Liver (tissue), 9 donors: ENCODE results near the gene RAB3C. TPM values are rescaled to one million over a fixed set of nuclear protein-coding genes. Genes with fewer than 3 reads are reported as not detected.

ENCODE experiments used
- DNase-seq: peaks from one replicate; pipeline ENCODE4 v3.0.0-alpha.2; 2017; ENCODE audit warnings: low spot score
- H3K27ac ChIP-seq, 2 donors: one replicate each; pipeline ENCODE4 v1.7.0; 2013; ENCODE audit warnings: inconsistent platforms in 2 of 2, low read length in 2 of 2, control low read depth in 1 of 2, low read depth in 1 of 2, mild to moderate bottlenecking in 1 of 2
- H3K27me3 ChIP-seq, 4 donors: one replicate each; pipeline versions ENCODE4 v1.6.1 to v1.7.0; 2013; ENCODE audit warnings: low read length in 3 of 4, inconsistent platforms in 1 of 4, mild to moderate bottlenecking in 1 of 4, moderate library complexity in 1 of 4; ENCODE audit not compliant: control insufficient read depth in 4 of 4, insufficient read depth in 4 of 4
- H3K36me3 ChIP-seq, 4 donors: one replicate each; pipeline versions ENCODE4 v1.6.1 to v1.7.0; 2013; ENCODE audit warnings: low read length in 3 of 4, mild to moderate bottlenecking in 3 of 4, low read depth in 1 of 4, moderate library complexity in 1 of 4; ENCODE audit not compliant: control insufficient read depth in 4 of 4, insufficient read depth in 3 of 4
- H3K4me1 ChIP-seq, 4 donors: one replicate each; pipeline versions ENCODE4 v1.6.1 to v1.7.0; 2013; ENCODE audit warnings: low read length in 3 of 4, mild to moderate bottlenecking in 3 of 4, moderate library complexity in 1 of 4; ENCODE audit not compliant: control insufficient read depth in 4 of 4, insufficient read depth in 4 of 4
- H3K4me3 ChIP-seq, 3 donors: one replicate each; pipeline versions ENCODE4 v1.6.1 to v1.7.0; 2013; ENCODE audit warnings: low read length in 3 of 3, control low read depth in 1 of 3, low read depth in 1 of 3, mild to moderate bottlenecking in 1 of 3
- H3K9ac ChIP-seq, 2 donors: one replicate each; pipeline ENCODE4 v1.7.0; 2013; ENCODE audit warnings: low read length in 2 of 2, mild to moderate bottlenecking in 2 of 2, moderate library complexity in 2 of 2, control low read depth in 1 of 2, low read depth in 1 of 2
- H3K9me3 ChIP-seq, 4 donors: one replicate each; pipeline versions ENCODE4 v1.6.1 to v1.7.0; 2013; ENCODE audit warnings: low read length in 3 of 4; ENCODE audit not compliant: control insufficient read depth in 4 of 4
- FOXA1 ChIP-seq: IDR thresholded peaks from 2 replicates; pipeline ENCODE4 v1.6.1; 2016; ENCODE audit warnings: antibody characterized with exemption
- GABPA ChIP-seq, 2 donors: IDR thresholded peaks in 1 of 2; conservative IDR thresholded peaks in 1 of 2; 2 replicates each; pipeline ENCODE4 v1.6.1; 2016; ENCODE audit warnings: antibody characterized with exemption in 2 of 2, mild to moderate bottlenecking in 1 of 2, moderate library complexity in 1 of 2
- HNF4A ChIP-seq, 2 donors: conservative IDR thresholded peaks; 2 replicates each; pipeline ENCODE4 v1.6.1; 2016; ENCODE audit warnings: antibody characterized with exemption in 2 of 2, mild to moderate bottlenecking in 2 of 2
- HNF4G ChIP-seq: IDR thresholded peaks from 2 replicates; pipeline ENCODE4 v1.6.1; 2016; ENCODE audit warnings: antibody characterized with exemption
- JUND ChIP-seq, 2 donors: IDR thresholded peaks; 2 replicates each; pipeline ENCODE4 v1.6.1; 2016; ENCODE audit warnings: antibody characterized with exemption in 2 of 2
- MAX ChIP-seq: IDR thresholded peaks from 2 replicates; pipeline ENCODE4 v1.6.1; 2016; ENCODE audit warnings: antibody characterized with exemption
- NR2F2 ChIP-seq: IDR thresholded peaks from 2 replicates; pipeline ENCODE4 v1.6.1; 2016; ENCODE audit warnings: antibody characterized with exemption
- RAD21 ChIP-seq, 2 donors: IDR thresholded peaks; 2 replicates each; pipeline ENCODE4 v1.6.1; 2016; ENCODE audit warnings: antibody characterized with exemption in 2 of 2, mild to moderate bottlenecking in 2 of 2
- SP1 ChIP-seq: IDR thresholded peaks from 2 replicates; pipeline ENCODE4 v1.6.1; 2018; ENCODE audit warnings: antibody characterized with exemption, mild to moderate bottlenecking
- TAF1 ChIP-seq: conservative IDR thresholded peaks from 2 replicates; pipeline ENCODE4 v1.6.1; 2016; ENCODE audit warnings: antibody characterized with exemption, mild to moderate bottlenecking
- WGBS: extraction: QIAGEN DNeasy Blood & Tissue Kit; methylation state at CpG from one replicate; pipeline ENCODE4 v1.1.7; 2013; 5-methylcytosine and 5-hydroxymethylcytosine counted together
- polyA plus RNA-seq, 2 donors: library from polyadenylated mRNA; stranded (reverse) in 1 of 2; unstranded in 1 of 2; fragments of 200-250 nt in 1 of 2; fragments of >200 nt in 1 of 2; fragmentation: Nextera tagmentation in 1 of 2; extraction: Ambion mirVana in 1 of 2; gene quantifications; one replicate each; pipeline versions ENCODE4 v1.2.1 to v1.2.3, GENCODE V29; 2013 to 2015
- total RNA-seq, 2 donors: library from RNA; depleted of rRNA; stranded (reverse); fragments of >200 nt; gene quantifications; one replicate each; pipeline ENCODE4 v1.2.3, GENCODE V29; 2014
- TF ChIP-seq, protein P1 (sequence below): IDR thresholded peaks from 2 replicates; pipeline ENCODE4 v1.6.1; 2016; ENCODE audit warnings: antibody characterized with exemption, mild to moderate bottlenecking
- TF ChIP-seq, protein P2 (sequence below): IDR thresholded peaks from 2 replicates; pipeline ENCODE4 v1.6.1; 2016; ENCODE audit warnings: antibody characterized with exemption
- TF ChIP-seq, protein P3 (sequence below): IDR thresholded peaks from 2 replicates; pipeline ENCODE4 v1.6.1; 2016; ENCODE audit warnings: antibody characterized with exemption
- donor health status: healthy.
- donor health status: healthy.
- donor health status: healthy.
- donor health status: healthy.
- donor health status: healthy.

RAB3C gene
- total and polyA plus RNA-seq, 4 donors: 0.72 to 4.6 (median 1.3) TPM

- TF ChIP-seq, protein P1, sequence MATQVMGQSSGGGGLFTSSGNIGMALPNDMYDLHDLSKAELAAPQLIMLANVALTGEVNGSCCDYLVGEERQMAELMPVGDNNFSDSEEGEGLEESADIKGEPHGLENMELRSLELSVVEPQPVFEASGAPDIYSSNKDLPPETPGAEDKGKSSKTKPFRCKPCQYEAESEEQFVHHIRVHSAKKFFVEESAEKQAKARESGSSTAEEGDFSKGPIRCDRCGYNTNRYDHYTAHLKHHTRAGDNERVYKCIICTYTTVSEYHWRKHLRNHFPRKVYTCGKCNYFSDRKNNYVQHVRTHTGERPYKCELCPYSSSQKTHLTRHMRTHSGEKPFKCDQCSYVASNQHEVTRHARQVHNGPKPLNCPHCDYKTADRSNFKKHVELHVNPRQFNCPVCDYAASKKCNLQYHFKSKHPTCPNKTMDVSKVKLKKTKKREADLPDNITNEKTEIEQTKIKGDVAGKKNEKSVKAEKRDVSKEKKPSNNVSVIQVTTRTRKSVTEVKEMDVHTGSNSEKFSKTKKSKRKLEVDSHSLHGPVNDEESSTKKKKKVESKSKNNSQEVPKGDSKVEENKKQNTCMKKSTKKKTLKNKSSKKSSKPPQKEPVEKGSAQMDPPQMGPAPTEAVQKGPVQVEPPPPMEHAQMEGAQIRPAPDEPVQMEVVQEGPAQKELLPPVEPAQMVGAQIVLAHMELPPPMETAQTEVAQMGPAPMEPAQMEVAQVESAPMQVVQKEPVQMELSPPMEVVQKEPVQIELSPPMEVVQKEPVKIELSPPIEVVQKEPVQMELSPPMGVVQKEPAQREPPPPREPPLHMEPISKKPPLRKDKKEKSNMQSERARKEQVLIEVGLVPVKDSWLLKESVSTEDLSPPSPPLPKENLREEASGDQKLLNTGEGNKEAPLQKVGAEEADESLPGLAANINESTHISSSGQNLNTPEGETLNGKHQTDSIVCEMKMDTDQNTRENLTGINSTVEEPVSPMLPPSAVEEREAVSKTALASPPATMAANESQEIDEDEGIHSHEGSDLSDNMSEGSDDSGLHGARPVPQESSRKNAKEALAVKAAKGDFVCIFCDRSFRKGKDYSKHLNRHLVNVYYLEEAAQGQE: no peak
- TF ChIP-seq NR2F2 (no peak), TAF1 (no peak)
Observed at GRCh38 chr5:58854441-58854840, 271.6 kb downstream of the RAB3C start (continued).

DNA sequence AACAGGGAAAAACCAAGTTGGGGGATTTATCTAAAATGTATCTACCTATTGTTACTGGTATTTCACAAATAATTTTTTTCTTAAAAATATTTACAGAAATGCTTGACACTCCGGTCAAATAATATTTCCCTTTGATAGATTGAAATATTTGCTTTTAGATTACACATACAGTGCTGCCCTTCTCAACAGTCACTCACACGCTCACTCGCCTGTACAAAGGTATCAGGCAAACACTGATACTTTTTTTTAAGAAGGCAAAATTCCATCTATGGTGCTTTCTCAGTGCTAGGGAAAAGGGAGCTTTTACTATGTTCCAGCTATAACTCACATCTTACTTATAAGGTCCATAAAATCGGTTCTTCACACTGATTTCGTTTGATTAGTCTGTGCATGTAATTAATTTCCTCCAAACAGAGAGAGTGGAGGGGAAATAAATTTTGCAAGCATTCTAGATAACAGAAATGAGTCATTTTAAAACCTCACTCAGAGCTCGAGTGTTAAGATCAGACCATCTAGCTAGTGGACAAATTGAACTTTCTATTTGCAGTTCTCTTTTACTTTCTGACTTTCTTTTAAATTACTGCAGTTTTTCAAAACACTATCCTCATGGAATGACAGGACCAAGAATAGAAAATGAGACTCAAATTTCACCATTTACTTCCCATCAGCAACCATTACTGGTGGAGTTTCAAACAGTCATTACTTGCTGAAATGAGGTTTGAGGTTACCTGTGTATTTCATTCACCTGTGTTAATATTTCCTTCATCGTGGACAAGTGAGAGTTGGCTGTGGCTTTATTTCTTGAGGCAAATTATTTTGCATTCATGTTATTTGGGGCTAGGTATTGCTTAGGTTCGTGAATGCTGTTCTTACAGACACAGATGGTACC lies 273.2 kb downstream of the RAB3C start:
- Histone ChIP-seq H3K27me3 (no peaks in the 10 kb centered on the region), H3K36me3 (no peaks in the 10 kb centered on the region), H3K9ac (no peak overlapping the region), H3K9me3 (no peaks in the 10 kb centered on the region), H3K4me1 (no peaks in the 10 kb centered on the region), H3K4me3 (no peak overlapping the region), H3K27ac (no peak overlapping the region)
- TF ChIP-seq, protein P2, sequence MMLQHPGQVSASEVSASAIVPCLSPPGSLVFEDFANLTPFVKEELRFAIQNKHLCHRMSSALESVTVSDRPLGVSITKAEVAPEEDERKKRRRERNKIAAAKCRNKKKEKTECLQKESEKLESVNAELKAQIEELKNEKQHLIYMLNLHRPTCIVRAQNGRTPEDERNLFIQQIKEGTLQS: no peak
- TF ChIP-seq, protein P1: no peak
- TF ChIP-seq, protein P3, sequence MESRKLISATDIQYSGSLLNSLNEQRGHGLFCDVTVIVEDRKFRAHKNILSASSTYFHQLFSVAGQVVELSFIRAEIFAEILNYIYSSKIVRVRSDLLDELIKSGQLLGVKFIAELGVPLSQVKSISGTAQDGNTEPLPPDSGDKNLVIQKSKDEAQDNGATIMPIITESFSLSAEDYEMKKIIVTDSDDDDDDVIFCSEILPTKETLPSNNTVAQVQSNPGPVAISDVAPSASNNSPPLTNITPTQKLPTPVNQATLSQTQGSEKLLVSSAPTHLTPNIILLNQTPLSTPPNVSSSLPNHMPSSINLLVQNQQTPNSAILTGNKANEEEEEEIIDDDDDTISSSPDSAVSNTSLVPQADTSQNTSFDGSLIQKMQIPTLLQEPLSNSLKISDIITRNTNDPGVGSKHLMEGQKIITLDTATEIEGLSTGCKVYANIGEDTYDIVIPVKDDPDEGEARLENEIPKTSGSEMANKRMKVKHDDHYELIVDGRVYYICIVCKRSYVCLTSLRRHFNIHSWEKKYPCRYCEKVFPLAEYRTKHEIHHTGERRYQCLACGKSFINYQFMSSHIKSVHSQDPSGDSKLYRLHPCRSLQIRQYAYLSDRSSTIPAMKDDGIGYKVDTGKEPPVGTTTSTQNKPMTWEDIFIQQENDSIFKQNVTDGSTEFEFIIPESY: no peak
- no peak for TF ChIP-seq TAF1
- TF ChIP-seq MAX: no peak
- no peak for TF ChIP-seq HNF4G
- no peak for TF ChIP-seq HNF4A (conservative IDR thresholded peaks at IDR 0.05)
- no peak for TF ChIP-seq GABPA (IDR thresholded peaks at IDR 0.05 in 1 of 2, conservative IDR thresholded peaks at IDR 0.05 in 1 of 2)
- no peak for TF ChIP-seq RAD21 (IDR thresholded peaks at IDR 0.05)
- no peak for TF ChIP-seq SP1
- TF ChIP-seq NR2F2: no peak
- TF ChIP-seq JUND (IDR thresholded peaks at IDR 0.05): no peak
- TF ChIP-seq FOXA1: no peak
- 73% methylated on average over 8 of the region's 8 CpGs for WGBS
- DNase-seq: no peak
